M059J (cell line): ENCODE measurements around the gene ZDHHC8. TPM values are rescaled to one million over a fixed set of nuclear protein-coding genes. Genes with fewer than 3 reads are reported as not detected.

Experiments used
- DNase-seq: peaks from one replicate; pipeline ENCODE4 v3.0.0-alpha.2; 2012; ENCODE audit warnings: low read depth
- total RNA-seq: library from RNA; depleted of rRNA; stranded (reverse); fragments of >200 nt; shearing (Covaris generic); gene quantifications from 2 replicates; pipeline ENCODE4 v1.2.3, GENCODE V29; 2014

ZDHHC8 gene
- total RNA-seq, 1 experiment from 2014 or later: 12.1 TPM

- DNase-seq: no peak
Measured at GRCh38 chr22:20178915-20179227, 47.3 kb downstream of the ZDHHC8 start.

- no peak for DNase-seq
Measured at GRCh38 chr22:20179455-20180244, 48.0 kb downstream of the ZDHHC8 start.

- no peak for DNase-seq
Measured at GRCh38 chr22:20180245-20180630, 48.6 kb downstream of the ZDHHC8 start.

- no peak for DNase-seq
Measured at GRCh38 chr22:20180640-20181039, 49.0 kb downstream of the ZDHHC8 start.

GRCh38 chr22:20181194-20181883, 49.7 kb downstream of the ZDHHC8 start:
- DNase-seq: no peak

GRCh38 chr22:20181884-20182236, 50.3 kb downstream of the ZDHHC8 start:
- no peak for DNase-seq

GRCh38 chr22:20182365-20182764, 50.8 kb downstream of the ZDHHC8 start:
- DNase-seq: no peak

- DNase-seq: no peak
Measured at GRCh38 chr22:20183101-20183500, 51.5 kb downstream of the ZDHHC8 start.

GRCh38 chr22:20183823-20184222, 52.2 kb downstream of the ZDHHC8 start:
- no peak for DNase-seq

- DNase-seq: no peak
Measured at GRCh38 chr22:20184501-20185165, 53.0 kb downstream of the ZDHHC8 start.

GRCh38 chr22:20185750-20186149, 54.1 kb downstream of the ZDHHC8 start:
- no peak for DNase-seq

GRCh38 chr22:20186183-20186870, 54.7 kb downstream of the ZDHHC8 start:
- DNase-seq: no peak

GRCh38 chr22:20186871-20187546, 55.4 kb downstream of the ZDHHC8 start:
- DNase-seq: no peak

- no peak for DNase-seq
Measured at GRCh38 chr22:20187777-20188566, 56.4 kb downstream of the ZDHHC8 start.

GRCh38 chr22:20188567-20188877, 56.9 kb downstream of the ZDHHC8 start:
- DNase-seq: no peak

- no peak for DNase-seq
Measured at GRCh38 chr22:20191000-20191515, 59.5 kb downstream of the ZDHHC8 start.

GRCh38 chr22:20191803-20192202, 60.2 kb downstream of the ZDHHC8 start:
- no peak for DNase-seq

- no peak for DNase-seq
Measured at GRCh38 chr22:20192293-20192971, 60.8 kb downstream of the ZDHHC8 start.

- no peak for DNase-seq
Measured at GRCh38 chr22:20192972-20193760, 61.6 kb downstream of the ZDHHC8 start.
